GM10266 (cell line): Measurements from ENCODE around the gene NCKAP1.
A peak's percentile ranks its signal among the peaks of the same experiment; 100 is the strongest.

ENCODE experiments used
- DNase-seq: peaks from one replicate; pipeline ENCODE4 v3.0.0; 2012; ENCODE audit errors: extremely low spot score
- CTCF ChIP-seq: IDR thresholded peaks from 2 replicates; pipeline ENCODE4 v1.5.1; 2012; ENCODE audit warnings: mild to moderate bottlenecking, low read depth; ENCODE audit not compliant: control insufficient read depth, insufficient read depth; ENCODE audit errors: missing control alignments

NCKAP1 gene

DNA sequence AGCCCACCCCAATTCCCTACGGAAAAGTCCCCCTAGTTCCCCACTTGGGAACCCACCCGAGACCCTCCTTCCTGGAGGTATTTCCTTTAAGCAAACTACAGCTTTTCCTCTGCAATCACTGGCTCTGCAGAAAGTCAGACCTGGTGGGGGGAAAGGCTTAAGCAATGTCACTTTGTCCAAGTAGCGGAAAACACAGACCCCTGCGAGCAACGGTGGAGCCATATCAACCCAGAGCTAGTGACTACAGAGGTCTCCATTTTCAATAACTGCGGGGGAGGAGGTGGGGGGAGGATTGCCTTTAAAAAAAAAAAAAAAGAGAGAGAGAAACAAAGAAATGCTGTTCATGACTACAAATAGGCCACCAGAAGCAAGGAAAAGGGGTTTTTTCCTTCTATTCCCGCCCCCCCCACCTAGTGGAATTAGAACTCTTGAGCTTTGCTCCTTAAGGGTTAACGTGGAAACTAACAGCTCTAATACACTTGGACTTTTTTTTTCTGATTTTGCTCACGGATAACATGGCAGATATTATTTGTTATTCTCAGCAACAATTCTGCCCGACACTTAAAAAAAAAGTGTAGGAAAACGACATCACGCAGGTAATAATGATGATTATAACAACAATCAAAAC is 170.7 kb downstream of the NCKAP1 start:
- no peak for DNase-seq
- TF ChIP-seq CTCF = no peak

DNA sequence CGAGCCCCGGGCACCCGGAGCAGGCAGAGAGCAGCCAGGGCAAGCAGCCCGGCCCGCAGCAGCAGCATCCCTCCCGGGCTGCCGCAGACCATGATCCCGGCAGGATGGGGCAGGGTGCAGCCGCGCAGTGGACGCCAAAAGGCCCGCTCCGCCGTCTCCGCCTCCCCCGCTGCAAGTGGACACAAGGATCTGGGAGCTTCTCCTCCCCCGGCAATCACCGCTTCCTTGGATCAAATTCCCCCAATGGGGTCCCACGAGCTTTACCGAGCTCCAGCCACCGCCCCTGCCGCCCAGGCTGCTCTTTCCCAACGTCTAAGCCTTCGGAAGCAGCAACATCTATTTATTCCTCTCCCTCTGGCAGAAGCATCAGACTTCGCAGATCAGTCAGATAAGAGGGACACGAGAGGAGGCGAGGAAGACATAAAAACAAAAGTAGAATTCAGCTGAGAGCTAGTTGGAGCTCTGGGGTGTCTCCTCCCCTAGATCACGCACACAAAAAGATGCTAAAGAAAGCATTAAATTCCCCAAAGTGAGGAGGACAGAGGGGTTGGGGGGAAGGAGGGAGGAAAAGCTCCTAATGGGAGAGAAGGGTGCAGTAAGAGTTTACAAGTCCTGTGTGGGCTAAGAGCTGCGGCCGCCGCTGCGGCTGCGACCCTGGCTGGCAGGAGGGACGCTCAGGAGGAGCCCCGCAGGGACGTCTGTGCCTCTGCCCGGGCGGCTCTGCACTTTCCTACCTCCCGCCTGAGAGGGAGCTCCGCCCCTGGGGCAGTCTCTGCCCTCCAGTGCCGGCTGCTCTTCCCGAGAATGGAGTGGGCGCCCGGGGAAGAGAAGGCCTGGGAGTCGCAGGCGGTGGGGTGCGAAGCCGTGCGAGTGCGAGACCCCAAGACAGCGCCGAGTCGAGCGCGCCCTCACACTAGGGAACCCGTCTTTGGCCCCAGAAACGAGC is 171.5 kb downstream of the NCKAP1 start, which contains the start of gene FRZB:
TSS of gene FRZB (minus strand) at position 177 of the 946 bp plus-strand sequence. CDS start at position 92, 85 bp downstream.
- peak; percentile 16 for DNase-seq
- TF ChIP-seq CTCF = no peak

- no peak for DNase-seq
- TF ChIP-seq CTCF = no peak
Observed at GRCh38 chr2:182866095-182866460, 172.2 kb downstream of the NCKAP1 start.

DNA sequence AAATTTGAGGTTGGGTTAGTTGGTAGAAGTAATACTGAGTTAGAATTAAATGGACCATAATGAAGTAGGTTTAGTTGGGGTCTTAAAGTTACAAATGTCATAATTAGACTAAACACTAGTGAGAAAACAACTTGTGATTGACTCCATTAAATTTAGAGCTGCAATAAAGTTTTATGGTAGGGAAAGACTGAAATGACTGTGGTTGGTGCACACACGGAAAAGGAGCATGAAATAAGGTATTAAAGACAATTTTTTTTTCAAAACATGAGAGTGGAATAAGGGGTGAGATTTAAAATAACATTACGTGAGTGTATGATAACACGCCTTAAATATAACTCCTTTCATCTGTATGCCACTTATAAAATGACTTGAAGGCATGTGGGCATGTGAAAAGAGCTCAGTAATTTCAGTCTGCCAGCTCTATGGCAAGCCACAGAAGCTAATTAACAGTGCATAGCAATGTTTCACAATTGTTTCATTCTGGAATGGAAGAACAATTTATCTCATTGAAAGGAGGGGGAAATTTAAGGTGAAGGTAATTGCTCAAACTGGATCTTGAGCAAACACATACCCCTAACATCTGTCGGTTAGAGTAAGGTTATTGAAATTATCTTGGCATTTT is 173.2 kb downstream of the NCKAP1 start:
- TF ChIP-seq CTCF = no peak
- no peak for DNase-seq

DNA sequence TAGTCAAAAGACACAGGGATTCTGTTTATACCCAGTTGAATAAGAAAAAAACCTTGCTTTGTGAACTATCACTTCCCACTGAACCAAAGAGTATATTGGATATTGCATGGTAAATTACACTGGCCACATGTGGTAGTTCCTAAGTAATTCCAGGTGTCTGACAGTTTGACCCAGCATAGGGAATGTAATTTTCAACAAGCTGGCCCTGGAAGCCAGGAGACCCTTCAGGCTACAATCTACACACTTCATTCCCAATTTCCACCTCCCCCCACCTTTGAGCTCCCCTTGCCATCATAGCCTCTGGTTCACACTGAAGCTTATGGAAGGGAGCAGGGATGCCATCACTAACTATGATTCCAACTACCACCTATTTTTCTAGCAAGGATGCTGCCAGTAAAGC is 174.6 kb downstream of the NCKAP1 start:
- no peak for DNase-seq
- TF ChIP-seq CTCF = no peak

- no peak for DNase-seq
- no peak for TF ChIP-seq CTCF
Observed at GRCh38 chr2:182862091-182862490, 176.2 kb downstream of the NCKAP1 start.
